GM12891 (cell line): ENCODE data around the gene PTH2.
"Not testable (repeated sequence)": the region's sequence is repeated elsewhere in the genome, so short reads cannot be mapped to it uniquely, and the experiment has no call there.

Experiments used
- DNase-seq: peaks from one replicate; pipeline ENCODE4 v3.0.0; 2011; ENCODE audit warnings: low spot score; ENCODE audit not compliant: insufficient read length
- FAIRE-seq: peaks from 2 replicates; lab custom pipeline; 2011; peaks lifted over from hg19 to GRCh38; lab: Jason Lieb, UNC
- PAX5 ChIP-seq: IDR thresholded peaks from 2 replicates; pipeline ENCODE4 v1.6.1; 2011; ENCODE audit warnings: low read length, moderate library complexity, mild to moderate bottlenecking; ENCODE audit not compliant: insufficient read depth, severe bottlenecking
- POLR2A ChIP-seq: IDR thresholded peaks from 2 replicates; pipeline ENCODE4 v1.6.1; 2011; ENCODE audit warnings: low read depth, low read length, control low read depth
- POLR2AphosphoS5 ChIP-seq: IDR thresholded peaks from 2 replicates; pipeline ENCODE4 v1.6.1; 2011; ENCODE audit warnings: low read depth, low read length, control low read depth
- POU2F2 ChIP-seq: IDR thresholded peaks from 2 replicates; pipeline ENCODE4 v1.6.1; 2011; ENCODE audit warnings: low read depth, mild to moderate bottlenecking, control low read depth, low read length, moderate library complexity
- SPI1 ChIP-seq: IDR thresholded peaks from 2 replicates; pipeline ENCODE4 v1.6.1; 2011; ENCODE audit warnings: low read depth, low read length, control low read depth
- TAF1 ChIP-seq: IDR thresholded peaks from 2 replicates; pipeline ENCODE4 v1.6.1; 2011; ENCODE audit warnings: low read depth, low read length, control low read depth

PTH2 gene

GRCh38 chr19:49448432-49448786 is 25.2 kb upstream of the PTH2 start:
- no peak for FAIRE-seq
- DNase-seq: no peak
- TF ChIP-seq POU2F2 (no peak), TAF1 (no peak), PAX5 (no peak), POLR2AphosphoS5 (no peak), POLR2A (no peak), SPI1 (no peak)

GRCh38 chr19:49447485-49448431 is 24.5 kb upstream of the PTH2 start:
- FAIRE-seq: no peak
- TF ChIP-seq POLR2AphosphoS5: no peak
- TF ChIP-seq POLR2A: no peak
- no peak for TF ChIP-seq SPI1
- no peak for TF ChIP-seq POU2F2
- TF ChIP-seq TAF1: no peak
- TF ChIP-seq PAX5: no peak
- no peak for DNase-seq

- no peak for DNase-seq
- FAIRE-seq: no peak
- TF ChIP-seq TAF1: no peak
- TF ChIP-seq POU2F2: no peak
- TF ChIP-seq SPI1: no peak
- no peak for TF ChIP-seq PAX5
- TF ChIP-seq POLR2A: no peak
- no peak for TF ChIP-seq POLR2AphosphoS5
Observed at GRCh38 chr19:49445997-49446396, 22.8 kb upstream of the PTH2 start.

- FAIRE-seq, DNase-seq: not testable (repeated sequence)
Observed at GRCh38 chr19:49444100-49444700, 21.0 kb upstream of the PTH2 start.

GRCh38 chr19:49443366-49444099 is 20.3 kb upstream of the PTH2 start:
- DNase-seq (peak; percentile 97), FAIRE-seq (peak; percentile 99)
- TF ChIP-seq PAX5: peak; percentile 36
- TF ChIP-seq POU2F2: peak; percentile 56; the same call in 1 of the 2 replicates
- TF ChIP-seq POLR2A: no peak
- TF ChIP-seq TAF1: no peak
- TF ChIP-seq SPI1: peak; percentile 55; the same call in 1 of the 2 replicates
- TF ChIP-seq POLR2AphosphoS5: no peak

- FAIRE-seq (peak; percentile 71), DNase-seq (peak; percentile 70)
- TF ChIP-seq TAF1 (no peak), POLR2A (no peak), SPI1 (no peak), POLR2AphosphoS5 (no peak), POU2F2 (no peak), PAX5 (no peak)
Observed at GRCh38 chr19:49442771-49443365, 19.6 kb upstream of the PTH2 start.

- DNase-seq (no peak), FAIRE-seq (no peak)
- TF ChIP-seq POU2F2 (no peak), POLR2A (no peak), POLR2AphosphoS5 (no peak), SPI1 (no peak), PAX5 (no peak), TAF1 (no peak)
Observed at GRCh38 chr19:49442354-49442753, 19.1 kb upstream of the PTH2 start.

- FAIRE-seq: no peak
- TF ChIP-seq TAF1: no peak
- no peak for TF ChIP-seq POLR2A
- TF ChIP-seq POU2F2: no peak
- DNase-seq: no peak
Observed at GRCh38 chr19:49441960-49442350, 18.7 kb upstream of the PTH2 start.

- peak; percentile 66 for DNase-seq
- TF ChIP-seq POLR2A: no peak
- TF ChIP-seq TAF1: no peak
- TF ChIP-seq POLR2AphosphoS5: no peak
- no peak for TF ChIP-seq POU2F2
- no peak for TF ChIP-seq PAX5
- TF ChIP-seq SPI1: no peak
- no peak for FAIRE-seq
Observed at GRCh38 chr19:49441210-49441959, 18.1 kb upstream of the PTH2 start, which contains the start of gene SLC17A7. TSS of gene SLC17A7 (minus strand) at chr19:49441527. CDS start at chr19:49441379, 148 bp downstream.
